ENCODE data around the gene MAP3K4. TPM values are rescaled to one million over a fixed set of nuclear protein-coding genes. Genes with fewer than 3 reads are reported as not detected.
A peak's percentile ranks its signal among the peaks of the same experiment; 100 is the strongest.

MAP3K4 gene
- total RNA-seq, 1 donor from 2014 or later = 66.5 TPM

DNA sequence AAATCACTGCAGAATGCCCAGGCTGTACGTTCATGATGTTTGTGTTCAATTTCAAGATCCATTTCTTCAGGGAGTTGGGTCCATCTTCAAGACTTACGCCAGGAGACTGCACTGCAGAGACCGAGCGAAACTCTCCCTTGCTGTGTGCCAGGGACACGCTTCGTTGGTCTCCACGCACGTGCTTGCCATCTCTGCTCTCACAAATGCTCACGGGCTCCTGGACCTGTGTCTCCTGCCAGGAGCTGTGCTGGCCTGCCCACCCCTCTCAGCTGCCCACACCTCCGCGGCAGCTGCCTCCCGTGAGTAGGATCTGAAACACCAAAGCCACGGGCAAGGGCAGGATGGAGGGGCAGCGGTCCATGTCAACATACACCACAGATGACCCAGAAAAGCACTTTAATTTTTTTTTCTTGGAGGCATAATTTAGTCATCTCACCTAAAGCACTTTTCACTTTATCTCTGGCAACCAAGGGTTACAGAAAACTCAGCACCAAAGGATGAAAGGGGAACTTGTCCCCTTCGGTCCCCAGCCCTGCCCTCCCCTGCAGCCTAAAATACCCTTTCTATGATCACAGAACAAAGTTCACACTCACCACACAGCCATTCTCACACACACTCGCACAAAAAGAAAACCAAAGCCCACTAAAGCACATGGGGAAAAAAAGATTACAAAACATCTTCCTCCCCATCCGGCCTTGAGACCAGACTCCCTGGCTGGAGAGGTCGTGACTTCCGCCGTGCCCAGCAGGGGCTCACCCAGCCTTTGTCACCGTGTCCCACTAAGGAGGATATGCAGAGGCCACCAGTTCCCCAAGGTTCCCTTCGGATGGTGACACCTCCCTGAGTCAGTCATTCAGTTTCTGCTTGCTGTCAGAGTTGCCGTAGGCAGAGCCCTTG is 144.4 kb downstream of the MAP3K4 start:
- ChIA-PET CTCF (no interaction called here), POLR2A (no interaction called here)
- H3K4me3 Mint-ChIP-seq = no peak overlapping the region
- intact Hi-C loops (cut with micrococcal nuclease) = no loop called here
- ATAC-seq (ENCODE audit: low read depth) (peak; percentile 10), DNase-seq (no peak)
- TF ChIP-seq, protein P1, sequence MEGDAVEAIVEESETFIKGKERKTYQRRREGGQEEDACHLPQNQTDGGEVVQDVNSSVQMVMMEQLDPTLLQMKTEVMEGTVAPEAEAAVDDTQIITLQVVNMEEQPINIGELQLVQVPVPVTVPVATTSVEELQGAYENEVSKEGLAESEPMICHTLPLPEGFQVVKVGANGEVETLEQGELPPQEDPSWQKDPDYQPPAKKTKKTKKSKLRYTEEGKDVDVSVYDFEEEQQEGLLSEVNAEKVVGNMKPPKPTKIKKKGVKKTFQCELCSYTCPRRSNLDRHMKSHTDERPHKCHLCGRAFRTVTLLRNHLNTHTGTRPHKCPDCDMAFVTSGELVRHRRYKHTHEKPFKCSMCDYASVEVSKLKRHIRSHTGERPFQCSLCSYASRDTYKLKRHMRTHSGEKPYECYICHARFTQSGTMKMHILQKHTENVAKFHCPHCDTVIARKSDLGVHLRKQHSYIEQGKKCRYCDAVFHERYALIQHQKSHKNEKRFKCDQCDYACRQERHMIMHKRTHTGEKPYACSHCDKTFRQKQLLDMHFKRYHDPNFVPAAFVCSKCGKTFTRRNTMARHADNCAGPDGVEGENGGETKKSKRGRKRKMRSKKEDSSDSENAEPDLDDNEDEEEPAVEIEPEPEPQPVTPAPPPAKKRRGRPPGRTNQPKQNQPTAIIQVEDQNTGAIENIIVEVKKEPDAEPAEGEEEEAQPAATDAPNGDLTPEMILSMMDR (IDR thresholded peaks at IDR 0.05) = no peak
- H3K9me3 Mint-ChIP-seq = no peaks in the 10 kb centered on the region
- peaks cover 2% of the 10 kb centered on the region for H3K36me3 Mint-ChIP-seq (ENCODE audit: low read depth)
- no peaks in the 10 kb centered on the region for H3K27me3 Mint-ChIP-seq
- no peak overlapping the region for H3K27ac Mint-ChIP-seq
- H3K4me1 Mint-ChIP-seq = peaks cover 16% of the 10 kb centered on the region

DNA sequence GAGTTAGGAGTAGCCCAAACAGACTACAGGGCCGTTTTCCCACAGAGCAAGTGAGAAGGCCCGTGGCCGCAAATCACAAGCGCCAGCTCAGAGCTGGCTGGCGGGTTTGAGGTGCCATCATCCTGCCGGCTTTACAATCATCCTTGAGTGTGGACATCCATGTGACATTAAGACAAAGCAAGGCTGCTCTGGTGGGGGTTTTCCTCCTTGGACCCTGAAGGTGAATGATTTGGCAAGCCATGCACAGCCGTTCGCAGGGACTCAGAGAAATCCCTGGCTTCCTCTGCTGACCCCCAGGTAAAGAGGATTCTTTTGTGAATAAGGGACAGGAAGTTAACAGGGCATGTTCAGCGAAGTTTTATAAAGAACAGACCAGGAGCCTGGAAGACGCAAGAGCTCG is 145.1 kb downstream of the MAP3K4 start:
- ATAC-seq (ENCODE audit: low read depth) (no peak), DNase-seq (no peak)
- Mint-ChIP-seq H3K9me3 (no peaks in the 10 kb centered on the region), H3K27ac (no peak overlapping the region), H3K4me3 (no peak overlapping the region), H3K27me3 (no peaks in the 10 kb centered on the region), H3K4me1 (peaks cover 16% of the 10 kb centered on the region), H3K36me3 (ENCODE audit: low read depth) (peaks cover 2% of the 10 kb centered on the region)
- ChIA-PET CTCF (no interaction called here), POLR2A (no interaction called here)
- intact Hi-C loops (cut with micrococcal nuclease) = no loop called here
- TF ChIP-seq, protein P1 (IDR thresholded peaks at IDR 0.05) = no peak

DNA sequence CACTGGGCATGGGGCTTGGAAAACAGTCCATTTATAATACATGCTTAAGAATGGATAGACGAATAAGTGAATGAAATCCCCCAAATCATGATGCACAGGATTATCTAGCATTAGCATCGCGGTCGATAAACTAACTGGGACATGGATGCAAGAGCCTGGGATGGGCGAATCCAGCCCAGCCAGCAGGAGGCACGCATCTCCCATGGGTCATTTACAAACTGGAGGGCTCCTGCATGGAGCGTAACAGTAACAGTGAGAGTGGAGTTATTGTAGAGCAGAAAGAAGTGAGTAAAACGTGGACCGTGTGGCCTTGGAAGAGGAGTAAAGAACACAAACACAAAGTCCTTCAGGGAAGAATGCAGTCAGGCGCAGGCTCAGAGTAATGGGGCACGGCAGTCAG is 145.8 kb downstream of the MAP3K4 start:
- Mint-ChIP-seq H3K9me3 (no peaks in the 10 kb centered on the region), H3K36me3 (ENCODE audit: low read depth) (peaks cover 2% of the 10 kb centered on the region), H3K4me3 (no peak overlapping the region), H3K27ac (no peak overlapping the region), H3K27me3 (no peaks in the 10 kb centered on the region), H3K4me1 (peaks cover 16% of the 10 kb centered on the region)
- ChIA-PET POLR2A (no interaction called here), CTCF (no interaction called here)
- intact Hi-C loops (cut with micrococcal nuclease) = no loop called here
- ATAC-seq (ENCODE audit: low read depth) (no peak), DNase-seq (no peak)
- TF ChIP-seq, protein P1 (IDR thresholded peaks at IDR 0.05) = no peak

DNA sequence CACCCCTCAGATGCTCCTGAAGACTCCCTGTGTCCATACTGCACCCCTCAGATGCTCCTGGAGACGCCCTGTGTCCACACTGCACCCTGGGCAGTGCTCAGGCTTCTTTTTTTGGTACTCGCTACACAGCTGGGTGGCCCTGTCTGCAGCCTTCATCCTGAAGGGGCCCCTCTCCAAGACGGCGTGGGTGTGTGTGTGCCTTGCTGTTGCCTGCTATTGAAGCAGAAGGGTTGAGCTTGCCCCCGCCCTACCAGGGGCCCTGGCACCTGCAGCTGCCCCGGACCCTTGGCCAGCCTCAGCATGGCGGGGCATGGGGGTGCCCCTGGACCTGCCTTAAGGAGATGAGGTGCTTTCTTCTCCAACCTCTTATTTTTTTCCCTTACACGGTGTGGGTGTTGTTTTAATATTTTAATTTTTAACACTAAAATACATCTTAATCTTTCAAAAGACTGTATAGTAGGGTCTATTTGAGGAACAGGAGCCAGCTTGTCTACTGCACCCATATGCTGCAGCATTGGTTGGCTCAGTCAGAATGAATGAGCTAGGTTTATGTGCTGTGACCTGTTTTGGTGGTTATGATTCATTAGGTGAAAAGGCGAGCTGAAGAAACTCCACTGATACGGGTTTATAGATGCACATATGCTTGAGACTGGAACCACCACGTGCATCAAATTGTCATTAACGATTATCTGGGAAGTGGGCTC is 146.4 kb downstream of the MAP3K4 start:
- DNase-seq = no peak
- no peaks in the 10 kb centered on the region for H3K9me3 Mint-ChIP-seq
- no peak for ATAC-seq (ENCODE audit: low read depth)
- intact Hi-C loops (cut with micrococcal nuclease) = no loop called here
- H3K27me3 Mint-ChIP-seq = no peaks in the 10 kb centered on the region
- H3K4me1 Mint-ChIP-seq = peaks cover 16% of the 10 kb centered on the region
- TF ChIP-seq, protein P1 (IDR thresholded peaks at IDR 0.05) = no peak
- CTCF ChIA-PET = no interaction called here
- peaks cover 2% of the 10 kb centered on the region for H3K36me3 Mint-ChIP-seq (ENCODE audit: low read depth)
- POLR2A ChIA-PET = no interaction called here
- H3K4me3 Mint-ChIP-seq = no peak overlapping the region
- no peak overlapping the region for H3K27ac Mint-ChIP-seq

DNA sequence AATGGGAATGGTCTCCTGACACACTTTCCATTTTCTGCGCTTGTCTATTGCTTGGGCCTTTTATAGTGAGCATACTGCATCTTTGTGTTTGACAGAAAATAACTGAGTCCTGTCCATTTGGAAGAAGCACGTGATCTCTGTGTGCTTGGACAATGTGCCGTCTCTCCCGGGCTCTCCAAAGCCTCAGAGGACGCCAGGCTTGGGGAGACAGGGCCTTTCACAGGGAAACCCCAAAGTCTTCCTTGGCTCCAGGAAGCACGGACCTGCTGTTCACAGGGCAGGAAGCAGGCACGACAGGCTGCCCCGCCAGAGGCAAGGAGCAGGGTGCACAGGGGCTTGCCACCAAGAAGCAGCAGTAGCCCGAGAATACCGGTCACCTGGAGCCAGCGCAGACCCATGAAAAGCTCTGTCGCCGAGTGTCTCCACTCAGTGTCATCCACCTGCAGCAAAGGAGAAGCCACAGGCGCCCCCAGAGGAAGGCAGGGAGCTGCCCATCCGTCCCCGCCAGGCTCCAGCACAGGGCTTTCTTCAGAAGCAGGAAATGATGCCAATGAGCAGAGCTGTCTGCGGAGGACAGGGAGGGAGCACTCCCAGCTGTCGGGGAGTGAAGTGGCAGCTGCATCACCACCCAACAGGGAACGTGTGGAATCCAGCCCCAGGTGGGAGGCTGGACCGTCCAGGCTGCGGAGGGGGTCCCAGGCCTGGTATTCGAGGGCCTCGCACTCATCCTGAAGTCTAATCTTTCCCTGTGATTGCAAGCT is 147.2 kb downstream of the MAP3K4 start:
- TF ChIP-seq, protein P1 (IDR thresholded peaks at IDR 0.05) = no peak
- no peak overlapping the region for H3K4me3 Mint-ChIP-seq
- intact Hi-C loops (cut with micrococcal nuclease) = no loop called here
- DNase-seq (no peak), ATAC-seq (ENCODE audit: low read depth) (no peak)
- peaks cover 2% of the 10 kb centered on the region for H3K36me3 Mint-ChIP-seq (ENCODE audit: low read depth)
- H3K27me3 Mint-ChIP-seq = no peaks in the 10 kb centered on the region
- no peaks in the 10 kb centered on the region for H3K9me3 Mint-ChIP-seq
- POLR2A ChIA-PET = no interaction called here
- no peak overlapping the region for H3K27ac Mint-ChIP-seq
- H3K4me1 Mint-ChIP-seq = peaks cover 16% of the 10 kb centered on the region
- CTCF ChIA-PET = no interaction called here
